ENCODE data around the gene CAPN13. TPM values are rescaled to one million over a fixed set of nuclear protein-coding genes. Genes with fewer than 3 reads are reported as not detected.

The CAPN13 gene
- total RNA-seq, 1 experiment from 2014 or later, result not detected

GRCh38 chr2:30777661-30778505 is 29.4 kb downstream of the CAPN13 start:
- CTCF ChIA-PET, result interaction anchor here (0.6 kb wide), 1 partner anchor 166 kb away, joined by 4 read pairs; no protein-coding TSS in a partner anchor
- Mint-ChIP-seq H3K4me3 (ENCODE audit: unreplicated experiment) (no peak overlapping the region), H3K27ac (ENCODE audit: low read depth, unreplicated experiment) (no peak overlapping the region), H3K4me1 (ENCODE audit: insufficient read depth, unreplicated experiment) (no peaks in the 10 kb centered on the region), H3K36me3 (ENCODE audit: insufficient read depth, unreplicated experiment) (no peaks in the 10 kb centered on the region), H3K9me3 (ENCODE audit: unreplicated experiment) (no peaks in the 10 kb centered on the region), H3K27me3 (ENCODE audit: insufficient read depth, unreplicated experiment) (peaks cover 35% of the 10 kb centered on the region)
- DNase-seq (ENCODE audit: unreplicated experiment), result no peak
- TF ChIP-seq, protein P1, sequence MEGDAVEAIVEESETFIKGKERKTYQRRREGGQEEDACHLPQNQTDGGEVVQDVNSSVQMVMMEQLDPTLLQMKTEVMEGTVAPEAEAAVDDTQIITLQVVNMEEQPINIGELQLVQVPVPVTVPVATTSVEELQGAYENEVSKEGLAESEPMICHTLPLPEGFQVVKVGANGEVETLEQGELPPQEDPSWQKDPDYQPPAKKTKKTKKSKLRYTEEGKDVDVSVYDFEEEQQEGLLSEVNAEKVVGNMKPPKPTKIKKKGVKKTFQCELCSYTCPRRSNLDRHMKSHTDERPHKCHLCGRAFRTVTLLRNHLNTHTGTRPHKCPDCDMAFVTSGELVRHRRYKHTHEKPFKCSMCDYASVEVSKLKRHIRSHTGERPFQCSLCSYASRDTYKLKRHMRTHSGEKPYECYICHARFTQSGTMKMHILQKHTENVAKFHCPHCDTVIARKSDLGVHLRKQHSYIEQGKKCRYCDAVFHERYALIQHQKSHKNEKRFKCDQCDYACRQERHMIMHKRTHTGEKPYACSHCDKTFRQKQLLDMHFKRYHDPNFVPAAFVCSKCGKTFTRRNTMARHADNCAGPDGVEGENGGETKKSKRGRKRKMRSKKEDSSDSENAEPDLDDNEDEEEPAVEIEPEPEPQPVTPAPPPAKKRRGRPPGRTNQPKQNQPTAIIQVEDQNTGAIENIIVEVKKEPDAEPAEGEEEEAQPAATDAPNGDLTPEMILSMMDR (IDR thresholded peaks at IDR 0.05; ENCODE audit: unreplicated experiment), result no peak
- intact Hi-C loops (cut with micrococcal nuclease), result no loop called here
- POLR2A ChIA-PET, result no interaction called here
- BruUV-seq (replicated peaks), result no TSS peak

- TF ChIP-seq, protein P1 (IDR thresholded peaks at IDR 0.05; ENCODE audit: unreplicated experiment), result no peak
- Mint-ChIP-seq H3K9me3 (ENCODE audit: unreplicated experiment) (no peaks in the 10 kb centered on the region), H3K27ac (ENCODE audit: low read depth, unreplicated experiment) (no peak overlapping the region), H3K27me3 (ENCODE audit: insufficient read depth, unreplicated experiment) (peaks cover 40% of the 10 kb centered on the region), H3K4me1 (ENCODE audit: insufficient read depth, unreplicated experiment) (no peaks in the 10 kb centered on the region), H3K36me3 (ENCODE audit: insufficient read depth, unreplicated experiment) (no peaks in the 10 kb centered on the region), H3K4me3 (ENCODE audit: unreplicated experiment) (no peak overlapping the region)
- BruUV-seq (replicated peaks), result no TSS peak
- DNase-seq (ENCODE audit: unreplicated experiment), result no peak
- CTCF ChIA-PET, result no interaction called here
- POLR2A ChIA-PET, result no interaction called here
- intact Hi-C loops (cut with micrococcal nuclease), result no loop called here
Observed at GRCh38 chr2:30776831-30777635, 30.2 kb downstream of the CAPN13 start.

- BruUV-seq (replicated peaks), result no TSS peak
Observed at GRCh38 chr2:30775833-30776232, 31.4 kb downstream of the CAPN13 start.

More at GRCh38 chr2:30775833-30776232, 31.4 kb downstream of the CAPN13 start:
- intact Hi-C loops (cut with micrococcal nuclease), result no loop called here
- H3K27ac Mint-ChIP-seq (ENCODE audit: low read depth, unreplicated experiment), result no peak overlapping the region
- no peaks in the 10 kb centered on the region for H3K4me1 Mint-ChIP-seq (ENCODE audit: insufficient read depth, unreplicated experiment)
- POLR2A ChIA-PET, result no interaction called here
- DNase-seq (ENCODE audit: unreplicated experiment), result no peak
- peaks cover 50% of the 10 kb centered on the region for H3K27me3 Mint-ChIP-seq (ENCODE audit: insufficient read depth, unreplicated experiment)
- TF ChIP-seq, protein P1 (IDR thresholded peaks at IDR 0.05; ENCODE audit: unreplicated experiment), result no peak
- H3K9me3 Mint-ChIP-seq (ENCODE audit: unreplicated experiment), result no peaks in the 10 kb centered on the region
- H3K4me3 Mint-ChIP-seq (ENCODE audit: unreplicated experiment), result no peak overlapping the region
- CTCF ChIA-PET, result no interaction called here
- no peaks in the 10 kb centered on the region for H3K36me3 Mint-ChIP-seq (ENCODE audit: insufficient read depth, unreplicated experiment)
